COLO668 (cell line): ENCODE data around the gene LCE5A.
"Not testable (repeated sequence)": the region's sequence is repeated elsewhere in the genome, so short reads cannot be mapped to it uniquely, and the experiment has no call there.

Source experiments
- DNase-seq: peaks from one replicate; lab custom pipeline; 2025; ENCODE audit not compliant: unreplicated experiment; lab: John Stamatoyannopoulos, UW

LCE5A gene

GRCh38 chr1:152510503-152510902, at the start of gene LCE5A:
TSS of gene LCE5A (plus strand) at chr1:152510803. CDS start at chr1:152511535, 732 bp downstream.
- no peak for DNase-seq

GRCh38 chr1:152461544-152461943, 49.1 kb upstream of the LCE5A start:
- DNase-seq: peak; percentile 35

- no peak for DNase-seq
These were observed 48.0 kb upstream of the LCE5A start for GRCh38 chr1:152462636-152463035.

GRCh38 chr1:152466217-152466616, 44.4 kb upstream of the LCE5A start:
- no peak for DNase-seq

GRCh38 chr1:152473887-152474537, 36.6 kb upstream of the LCE5A start:
- no peak for DNase-seq

GRCh38 chr1:152479792-152480595, 30.6 kb upstream of the LCE5A start:
- peak; percentile 38 for DNase-seq

- no peak for DNase-seq
These were observed 28.5 kb upstream of the LCE5A start for GRCh38 chr1:152481869-152482664.

GRCh38 chr1:152486400-152487006, 24.1 kb upstream of the LCE5A start:
- DNase-seq: no peak

GRCh38 chr1:152487871-152488270, 22.7 kb upstream of the LCE5A start:
- DNase-seq: no peak

GRCh38 chr1:152491537-152491936, 19.1 kb upstream of the LCE5A start:
- not testable (repeated sequence) for DNase-seq

- no peak for DNase-seq
These were observed 15.4 kb upstream of the LCE5A start for GRCh38 chr1:152495066-152495675.

- no peak for DNase-seq
These were observed 13.3 kb upstream of the LCE5A start for GRCh38 chr1:152497273-152497672.

GRCh38 chr1:152501704-152502103, 8.9 kb upstream of the LCE5A start:
- DNase-seq: no peak

GRCh38 chr1:152502496-152503180, 8.0 kb upstream of the LCE5A start:
- no peak for DNase-seq

- no peak for DNase-seq
These were observed 5.5 kb upstream of the LCE5A start for GRCh38 chr1:152505083-152505482.

- no peak for DNase-seq
These were observed 3.6 kb upstream of the LCE5A start for GRCh38 chr1:152506899-152507498.

- DNase-seq: no peak
These were observed 993 bp downstream of the LCE5A start for GRCh38 chr1:152511596-152511995.

- DNase-seq: no peak
These were observed 2.5 kb downstream of the LCE5A start for GRCh38 chr1:152513081-152513480.

- DNase-seq: no peak
These were observed 4.3 kb downstream of the LCE5A start for GRCh38 chr1:152514715-152515433.
